Caki2 (cell line): ENCODE data around the gene ZCCHC8. TPM values are rescaled to one million over a fixed set of nuclear protein-coding genes. Genes with fewer than 3 reads are reported as not detected.

ENCODE experiments used
- total RNA-seq: library from RNA; depleted of rRNA; stranded (reverse); fragments of >200 nt; shearing (Covaris generic); gene quantifications from 2 replicates; pipeline ENCODE4 v1.2.3, GENCODE V29; 2014; ENCODE audit warnings: low replicate concordance; rRNA removed

ZCCHC8 gene
- total RNA-seq, 1 experiment from 2014 or later = 12.9 TPM

Other genes with a start within 250 kb of the ZCCHC8 start
- gene VPS33A, start 234.4 kb downstream of the ZCCHC8 start, total RNA-seq = 15.5 and 23.4 TPM in 2 replicates
- gene CLIP1, start 78.3 kb downstream of the ZCCHC8 start, total RNA-seq = 26.9 and 28.4 TPM in 2 replicates
- gene RSRC2, start 26.0 kb upstream of the ZCCHC8 start, total RNA-seq = 16.9 and 29.3 TPM in 2 replicates
- gene KNTC1, start 26.3 kb upstream of the ZCCHC8 start, total RNA-seq = 28.6 and 32.6 TPM in 2 replicates
- gene HCAR2, start 202.4 kb upstream of the ZCCHC8 start, total RNA-seq = not detected in 2 replicates
- gene HCAR3, start 215.9 kb upstream of the ZCCHC8 start, total RNA-seq = not detected in 2 replicates
- gene HCAR1, start 229.9 kb upstream of the ZCCHC8 start, total RNA-seq = not detected in 2 replicates